NCI-H510A (cell line): ENCODE data around the gene SGMS1.
A peak's percentile ranks its signal among the peaks of the same experiment; 100 is the strongest.

Experiments
- DNase-seq: peaks from one replicate; lab custom pipeline; 2025; lab: John Stamatoyannopoulos, UW

SGMS1 gene

DNA sequence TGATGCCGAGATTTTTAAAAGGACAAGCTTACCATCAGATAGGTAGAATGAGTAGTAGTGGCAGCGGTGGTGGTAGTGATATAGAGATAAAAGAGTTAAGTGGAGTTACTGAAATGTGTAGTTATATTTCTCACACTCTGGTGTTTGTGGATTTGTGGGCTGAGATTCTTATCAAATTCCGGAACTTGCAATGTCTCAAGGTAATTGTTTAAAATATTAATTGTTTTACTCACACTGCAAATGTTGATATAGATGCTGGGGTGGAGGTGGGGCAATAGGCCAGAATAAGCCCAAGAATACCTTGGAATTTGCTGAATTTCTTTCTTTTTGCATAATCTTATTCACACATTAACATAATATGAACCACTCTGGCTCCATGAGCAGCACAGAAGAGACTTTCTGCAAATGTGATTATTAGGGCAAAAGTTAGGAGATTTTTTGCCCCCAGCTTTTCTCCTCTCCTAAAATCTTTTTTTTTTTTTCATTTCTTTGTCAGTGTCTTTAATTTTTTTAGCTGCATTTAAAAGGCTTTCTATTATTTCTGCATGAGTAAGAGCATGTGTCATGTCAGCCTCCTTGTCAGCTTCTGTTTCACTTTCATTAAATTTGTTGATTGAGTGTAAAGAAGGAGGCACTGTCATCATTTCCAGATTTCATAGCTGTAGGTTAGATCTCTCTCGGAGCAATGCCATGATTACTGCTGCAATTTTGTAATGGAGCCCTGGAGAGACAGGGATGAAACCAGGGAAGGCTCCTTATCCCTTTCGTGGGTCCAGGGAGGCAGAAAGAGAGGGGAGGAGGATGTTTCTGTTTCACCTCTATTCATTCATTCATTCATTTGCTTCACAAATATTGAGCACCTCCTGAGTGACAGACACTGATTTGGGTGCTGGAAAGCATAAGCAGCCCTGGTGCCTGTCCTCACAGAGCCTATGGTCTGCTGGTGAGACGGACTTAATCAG is 13.1 kb upstream of the SGMS1 start:
- no peak for DNase-seq

DNA sequence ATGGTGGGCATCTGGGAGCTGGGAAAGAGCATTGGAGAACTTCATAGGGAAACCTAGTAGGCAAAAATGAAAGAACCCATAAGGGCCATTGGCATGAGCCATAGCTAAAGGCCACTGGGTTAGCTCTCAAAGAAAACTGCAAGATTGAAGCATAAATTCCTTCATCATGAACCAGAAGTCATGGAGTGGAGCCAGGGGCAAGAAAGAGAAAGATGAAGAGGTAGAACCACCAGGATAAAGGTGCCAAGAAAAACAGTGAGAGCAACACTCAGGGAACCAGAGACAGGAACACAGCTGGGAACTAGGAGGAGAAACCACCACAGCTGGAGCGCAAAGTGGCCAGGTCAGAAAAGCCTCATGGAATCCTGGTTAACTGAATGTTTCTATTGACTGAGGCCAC is 11.5 kb upstream of the SGMS1 start:
- no peak for DNase-seq

DNA sequence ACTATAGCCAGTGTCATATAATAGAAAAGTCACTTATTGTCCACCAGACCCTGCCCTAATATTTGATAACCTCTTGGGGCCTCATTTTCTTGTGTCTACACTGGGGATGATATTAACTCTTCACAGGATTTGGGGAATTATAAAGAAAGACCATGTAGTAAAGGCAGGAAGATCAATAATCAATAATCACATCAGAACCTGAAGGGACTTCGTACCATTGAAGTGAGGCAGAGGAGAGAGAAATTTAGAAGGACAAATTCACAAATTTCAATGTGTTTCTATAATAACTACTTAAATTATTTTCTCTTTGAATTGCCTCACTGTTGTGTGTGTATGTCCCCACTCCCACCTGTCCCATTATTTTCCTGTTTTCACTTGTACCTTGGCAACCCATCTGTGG is 10.7 kb upstream of the SGMS1 start:
- DNase-seq = no peak

DNA sequence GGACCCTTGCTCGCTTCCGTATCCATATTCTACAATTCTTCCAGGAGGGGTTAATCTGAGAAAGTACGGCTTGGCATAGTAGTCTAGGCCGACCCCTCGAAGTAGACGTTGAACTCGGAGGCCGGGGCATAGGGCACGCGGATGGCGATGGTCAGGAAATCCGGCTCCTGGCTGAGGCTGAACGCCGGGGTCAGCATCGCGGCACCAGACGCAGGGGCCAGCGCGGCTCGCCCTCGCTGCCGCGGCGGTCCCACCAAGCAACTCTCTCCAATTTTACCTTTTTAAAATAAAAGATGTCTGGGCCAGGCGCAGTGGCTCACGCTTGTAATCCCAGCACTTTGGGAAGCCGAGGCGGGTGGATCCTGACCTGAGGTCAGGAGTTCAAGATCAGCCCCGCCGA is 7.3 kb upstream of the SGMS1 start:
- no peak for DNase-seq

- no peak for DNase-seq
These were observed 5.9 kb upstream of the SGMS1 start for GRCh38 chr10:50629495-50630122.

DNA sequence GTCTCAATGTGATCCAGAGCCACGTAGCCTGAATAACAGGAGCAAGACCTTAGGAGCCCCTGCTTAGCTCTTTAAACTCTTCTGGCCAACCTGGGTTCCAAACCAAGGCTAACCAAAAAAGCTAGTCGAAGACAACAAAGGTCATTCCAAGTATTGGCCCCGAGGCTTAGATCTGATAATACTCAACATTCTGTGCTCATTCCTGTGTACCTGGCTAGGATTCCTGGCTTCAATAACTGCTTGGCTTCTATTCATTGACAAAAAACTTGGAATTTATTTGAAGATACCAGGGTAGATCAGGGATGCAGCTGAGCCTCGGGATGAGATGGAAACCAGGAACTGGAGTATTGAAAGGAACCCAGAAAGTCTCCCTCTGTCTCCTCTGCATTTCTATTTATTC is 4.1 kb upstream of the SGMS1 start:
- no peak for DNase-seq

- DNase-seq = no peak
These were observed 3.7 kb upstream of the SGMS1 start for GRCh38 chr10:50627443-50627842.

- no peak for DNase-seq
These were observed 1.9 kb upstream of the SGMS1 start for GRCh38 chr10:50625649-50626132.

DNA sequence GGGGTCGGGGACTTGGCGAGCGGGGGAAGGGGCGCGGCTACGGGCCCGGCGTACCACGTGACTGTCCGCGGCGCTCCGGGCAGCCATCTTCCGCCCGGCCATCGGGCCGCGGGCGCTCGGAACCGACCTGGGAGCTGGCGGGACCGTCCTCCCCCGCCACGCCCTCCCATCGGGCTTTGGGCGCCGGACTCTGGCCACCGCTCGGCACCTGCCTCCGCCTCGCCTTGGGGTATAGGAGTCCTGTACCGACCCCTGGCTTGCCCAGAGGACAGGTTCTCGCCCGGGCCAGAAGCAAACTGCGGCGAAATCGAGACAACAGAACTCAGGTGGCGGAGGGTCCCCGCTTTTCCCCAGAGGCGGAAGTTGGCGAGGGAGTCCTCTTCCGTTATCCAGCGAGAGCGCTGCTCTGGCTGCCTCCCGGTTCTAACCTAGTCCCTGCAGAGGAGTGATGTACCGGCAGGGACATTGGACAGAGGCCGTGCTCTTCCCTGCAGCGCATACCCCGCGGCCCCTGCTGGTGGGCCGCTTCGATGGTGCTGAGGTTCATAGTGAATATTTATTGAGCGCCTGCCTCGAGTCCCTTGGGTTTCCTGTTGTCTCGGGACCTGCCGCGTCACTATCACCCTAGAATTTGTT is 1.2 kb upstream of the SGMS1 start:
- DNase-seq = peak; percentile 39

DNA sequence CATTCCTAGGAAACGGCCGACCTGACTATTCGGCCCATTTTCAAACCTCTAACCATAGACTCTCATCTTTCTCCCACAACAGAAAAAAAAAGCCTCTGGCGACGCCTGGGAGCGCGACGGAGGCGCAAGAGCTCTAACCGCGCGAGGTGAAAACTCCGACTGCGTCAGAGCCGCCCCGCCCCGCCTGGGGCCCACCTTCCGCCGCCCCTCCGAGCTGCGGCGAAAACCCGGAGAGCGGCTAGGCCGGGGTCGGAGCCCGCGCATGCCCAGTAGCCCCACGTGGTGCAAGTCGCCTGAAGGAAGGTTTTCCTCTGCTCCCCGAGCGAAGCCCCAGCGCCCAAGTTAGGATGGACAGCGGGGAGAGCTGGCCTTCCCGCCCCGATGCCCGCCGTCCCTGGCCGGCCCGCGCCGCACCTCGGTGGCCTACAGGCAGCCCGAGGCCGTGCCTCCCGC is 683 bp upstream of the SGMS1 start:
- DNase-seq = peak; percentile 65

DNA sequence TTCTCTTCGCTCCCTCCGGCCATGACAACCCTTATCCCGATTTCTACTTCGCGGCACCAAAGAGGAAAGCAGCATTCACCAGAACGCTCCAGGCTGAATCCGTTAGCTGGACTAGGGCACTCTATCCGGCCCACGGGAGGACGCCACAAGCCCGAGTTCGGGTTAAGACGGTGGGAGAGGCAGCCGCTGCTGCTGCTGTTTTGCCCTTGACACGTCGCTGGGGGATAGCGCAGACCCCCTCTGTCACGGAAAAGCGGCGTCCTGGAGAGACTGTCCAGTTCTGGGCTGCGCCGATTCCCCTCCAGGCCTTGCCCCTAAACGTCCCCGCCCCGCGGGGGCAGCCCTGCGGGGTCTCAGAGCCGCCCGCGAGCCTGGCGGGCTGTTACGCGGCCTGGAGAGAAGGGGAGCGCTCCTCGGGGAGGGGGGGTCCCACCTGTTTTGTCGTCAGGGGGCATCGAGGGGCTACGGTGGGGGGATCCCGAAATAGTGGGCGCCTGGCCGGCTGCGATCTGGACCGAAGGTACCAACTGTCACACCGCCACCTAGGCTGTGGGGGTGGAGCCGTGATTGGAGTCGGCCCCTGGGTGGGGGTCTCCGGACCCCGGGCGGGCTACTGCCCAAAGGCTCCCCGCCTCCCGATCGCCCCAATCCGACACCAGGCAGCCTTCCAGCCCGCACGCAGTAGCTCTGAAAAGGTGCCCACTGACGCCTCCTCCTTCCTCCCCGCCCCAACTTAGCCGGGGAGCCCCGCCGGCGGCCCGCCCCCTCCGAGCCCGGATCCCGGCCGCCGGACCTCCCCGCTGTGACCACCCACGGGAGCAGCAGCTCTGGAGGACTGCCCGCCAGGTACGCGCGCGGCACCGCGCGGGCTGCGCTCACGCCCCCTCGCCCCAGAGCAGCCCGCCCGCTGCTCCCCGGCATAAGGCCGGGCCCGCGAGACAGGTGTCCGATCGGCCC is 772 bp downstream of the SGMS1 start:
- DNase-seq = no peak

DNA sequence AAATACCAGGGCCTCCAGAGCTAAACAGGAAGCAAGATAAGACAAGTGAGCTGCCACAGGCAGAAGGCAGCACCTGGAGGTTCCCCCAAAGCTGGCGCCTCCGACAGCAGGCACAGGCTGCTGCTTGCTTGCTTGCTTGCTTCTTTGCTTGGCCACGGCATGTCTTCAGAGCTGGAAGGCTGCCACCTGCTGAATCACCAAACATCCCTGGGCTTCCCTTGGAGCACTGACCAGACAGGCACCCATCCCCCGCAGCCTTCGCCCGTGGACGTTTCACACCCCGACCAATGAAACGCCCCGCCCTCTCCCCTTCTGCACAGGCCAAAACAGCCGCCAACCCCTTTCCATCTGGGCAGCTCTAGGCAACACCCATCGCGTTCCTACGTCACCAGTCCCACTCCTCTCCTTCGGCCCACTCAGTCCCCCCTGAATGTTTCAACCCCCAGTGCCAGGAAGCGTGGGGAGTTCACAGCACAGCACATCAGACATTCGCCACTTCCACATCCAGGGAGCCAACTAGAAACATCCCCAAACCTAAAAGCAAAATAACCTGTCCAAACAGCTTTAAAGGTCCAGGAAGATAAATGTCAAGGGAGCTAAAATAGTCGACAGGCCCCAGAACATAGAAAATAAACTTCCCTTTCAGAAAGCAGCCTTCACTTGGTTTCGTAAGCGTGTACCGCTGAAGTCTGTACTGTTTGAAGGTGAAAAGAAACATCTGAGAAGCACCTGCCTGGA is 1.6 kb downstream of the SGMS1 start:
- DNase-seq = no peak

GRCh38 chr10:50620899-50621298 is 2.9 kb downstream of the SGMS1 start:
- DNase-seq = no peak

DNA sequence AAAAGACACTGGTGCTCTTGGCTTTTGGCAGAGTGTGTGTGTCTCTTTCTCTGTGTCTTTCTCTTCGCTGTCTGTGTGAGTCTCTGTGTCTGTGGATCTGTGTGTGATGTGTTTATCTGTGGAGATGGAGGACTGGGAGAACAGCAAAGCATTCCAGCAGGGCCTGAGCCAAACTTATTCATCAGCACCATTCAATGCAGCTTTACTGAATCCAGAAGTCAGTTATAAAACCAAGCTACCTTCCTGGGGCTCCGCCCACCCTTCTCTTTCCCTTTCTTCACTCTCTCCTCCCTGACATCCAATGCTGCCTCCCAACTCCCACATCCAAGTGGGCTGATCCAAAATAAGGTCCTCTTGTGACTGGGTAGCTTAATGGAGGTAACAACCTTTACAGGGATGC is 3.9 kb downstream of the SGMS1 start:
- no peak for DNase-seq

DNA sequence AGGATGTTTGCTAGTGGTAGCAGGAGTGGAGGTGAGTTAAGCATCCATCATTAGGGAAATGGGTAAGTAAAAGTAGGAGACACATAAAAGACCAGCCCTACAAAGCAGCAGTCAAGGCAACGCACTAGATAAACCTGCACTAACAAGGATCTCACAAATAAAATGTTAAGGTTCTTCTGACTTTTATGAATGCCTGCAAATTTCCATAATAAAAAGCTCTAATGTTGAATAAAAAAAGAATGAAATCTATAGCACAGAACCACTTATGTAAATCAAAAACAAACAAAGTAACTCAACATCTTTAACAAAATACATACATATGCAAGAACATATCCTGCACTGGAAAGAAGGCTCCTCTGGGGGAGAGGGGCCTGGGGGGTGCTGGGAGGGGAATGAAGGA is 4.6 kb downstream of the SGMS1 start:
- no peak for DNase-seq

DNA sequence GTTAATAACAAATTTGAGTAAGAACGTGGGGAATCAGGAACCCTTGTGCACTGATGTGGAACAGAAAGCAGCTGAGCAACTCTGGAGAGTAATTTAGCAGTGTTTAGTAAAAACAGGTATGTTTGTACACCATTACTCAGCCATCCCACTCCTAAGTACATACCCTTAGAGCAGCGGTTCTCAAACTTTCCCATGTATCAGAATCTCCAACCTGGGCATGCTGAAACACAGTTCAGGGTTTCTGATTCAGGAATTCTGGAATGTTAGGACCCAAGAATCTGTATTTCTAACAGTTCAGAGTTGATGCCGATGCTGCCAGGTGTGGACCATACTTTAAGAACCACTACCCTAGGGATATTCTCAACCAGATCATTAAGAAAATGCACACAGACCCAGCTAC is 5.1 kb downstream of the SGMS1 start:
- no peak for DNase-seq

DNA sequence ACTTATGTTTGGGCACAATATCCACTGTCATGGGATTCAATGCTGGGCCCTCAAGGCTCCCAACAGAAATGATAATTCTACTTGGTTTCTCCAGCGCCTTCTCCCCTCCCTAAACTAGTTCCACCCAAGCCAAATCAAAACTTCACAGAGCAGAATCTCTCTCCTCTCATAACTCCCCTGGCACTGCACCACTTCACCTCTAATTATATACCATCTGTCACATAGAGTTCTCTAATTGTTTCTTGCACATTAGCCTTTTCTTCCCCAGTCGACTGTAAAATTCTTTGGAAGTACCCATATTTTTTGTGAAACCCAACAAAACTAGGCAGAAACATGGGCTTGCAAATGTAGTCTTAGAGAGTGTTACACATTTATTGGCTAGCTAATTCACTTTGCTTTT is 8.1 kb downstream of the SGMS1 start:
- DNase-seq = no peak

DNA sequence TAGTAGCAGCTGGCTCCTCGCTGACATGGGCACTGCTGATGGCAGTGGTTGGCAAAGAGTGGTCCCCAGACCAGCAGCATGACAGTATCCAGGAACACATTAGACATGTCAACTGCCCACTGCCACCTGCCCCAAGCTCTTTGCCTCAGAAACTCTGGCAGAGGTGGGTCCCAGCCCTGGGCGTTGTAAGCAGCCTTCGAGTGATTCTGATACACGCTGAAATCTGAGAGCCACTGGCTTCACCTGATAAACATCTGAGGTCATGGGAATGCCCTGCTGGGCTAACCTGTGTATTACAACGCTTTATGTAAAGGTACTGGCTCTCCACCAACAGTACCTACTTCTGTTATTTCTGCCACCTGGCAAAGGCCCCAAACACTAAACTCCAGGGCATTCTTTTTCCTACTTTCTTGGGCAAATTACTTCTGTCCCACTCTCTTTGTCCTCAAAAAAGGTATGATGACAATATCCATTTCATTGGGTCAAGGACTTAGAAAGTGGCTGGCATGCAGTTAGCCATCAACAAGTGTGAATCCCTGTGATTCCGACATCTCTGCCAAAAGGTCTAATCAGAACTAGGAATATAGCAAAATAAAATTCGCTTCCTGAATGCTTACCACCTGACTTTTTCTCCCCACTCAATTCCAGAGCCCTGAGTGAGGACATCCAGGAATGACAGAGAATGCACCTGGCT is 9.2 kb downstream of the SGMS1 start:
- DNase-seq = peak; percentile 35

- no peak for DNase-seq
These were observed 9.9 kb downstream of the SGMS1 start for GRCh38 chr10:50613726-50614443.

DNA sequence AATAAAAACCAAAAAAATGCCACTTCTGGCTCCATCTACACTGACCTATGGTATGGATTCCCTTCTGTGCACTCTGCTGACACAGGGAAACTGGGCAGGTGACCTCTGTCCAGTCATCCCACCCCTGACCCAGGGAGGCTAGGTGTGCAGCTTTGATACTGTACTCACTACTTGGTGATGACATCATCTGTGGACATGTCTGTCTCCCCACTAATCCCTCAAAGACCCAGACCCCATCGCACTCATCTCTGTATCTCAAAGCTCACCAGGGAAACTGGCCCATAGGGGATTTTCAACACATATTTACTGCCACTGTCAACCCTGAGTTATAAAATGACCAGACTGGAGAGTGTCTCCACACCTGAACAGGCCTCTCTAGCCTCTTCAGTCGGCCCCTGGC is 10.6 kb downstream of the SGMS1 start:
- no peak for DNase-seq
